ENCODE data around the gene TNFRSF14.

- TF ChIP-seq POLR2A (IDR thresholded peaks at IDR 0.05): no peak
- no peak for TF ChIP-seq CTCF (IDR thresholded peaks at IDR 0.05)
Observed at GRCh38 chr1:2520206-2520605, 36.0 kb upstream of the TNFRSF14 start.

All from lower leg skin (tissue), 3 donors.